ENCODE results near the gene ENTPD3.
A peak's percentile ranks its signal among the peaks of the same experiment; 100 is the strongest.
"Not testable (repeated sequence)": the region's sequence is repeated elsewhere in the genome, so short reads cannot be mapped to it uniquely, and the experiment has no call there.

The ENTPD3 gene

DNA sequence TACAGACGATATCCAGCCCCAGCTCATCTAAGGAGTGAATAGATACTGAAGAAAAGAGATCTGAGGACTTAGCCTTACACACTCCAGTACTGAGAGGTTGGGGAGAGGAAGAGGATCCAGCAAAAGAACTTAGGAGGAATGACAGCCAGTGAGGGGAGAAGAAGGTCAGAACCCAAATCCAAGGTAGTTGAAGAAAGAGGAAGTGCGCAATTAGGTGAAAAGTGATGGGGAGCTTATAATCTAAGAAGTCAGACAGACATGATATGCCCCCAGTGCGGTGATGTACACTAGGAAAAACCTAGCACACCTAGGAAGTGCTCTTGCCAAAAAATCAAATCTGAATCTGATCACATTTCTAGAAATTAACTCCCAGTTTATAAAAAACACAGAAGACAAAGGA is 20.6 kb downstream of the ENTPD3 start:
- DNase-seq, result no peak

DNA sequence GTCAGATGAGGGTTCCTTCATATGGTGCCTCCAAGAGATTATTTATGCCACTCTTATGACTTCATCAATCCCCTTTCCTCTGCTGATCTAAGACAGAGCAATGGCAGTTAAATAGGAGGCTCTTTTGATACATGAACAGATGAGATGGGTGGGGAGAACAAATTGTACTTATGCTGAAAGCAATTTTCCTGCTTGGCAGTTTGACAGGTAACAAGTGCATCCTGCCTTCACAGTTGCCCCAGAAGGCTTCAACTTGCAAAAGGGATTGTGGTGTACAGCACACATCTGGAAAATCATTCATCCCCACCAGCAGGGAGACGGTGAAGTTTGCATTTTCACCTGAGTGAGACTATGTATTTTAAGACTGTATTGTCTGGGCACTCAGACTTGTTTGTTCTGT is 27.3 kb downstream of the ENTPD3 start:
- no peak for DNase-seq

GRCh38 chr3:40417845-40418543 is 31.0 kb downstream of the ENTPD3 start:
- peak; percentile 54 for DNase-seq

- DNase-seq, result no peak
These were observed 35.9 kb downstream of the ENTPD3 start for GRCh38 chr3:40422861-40423260.

DNA sequence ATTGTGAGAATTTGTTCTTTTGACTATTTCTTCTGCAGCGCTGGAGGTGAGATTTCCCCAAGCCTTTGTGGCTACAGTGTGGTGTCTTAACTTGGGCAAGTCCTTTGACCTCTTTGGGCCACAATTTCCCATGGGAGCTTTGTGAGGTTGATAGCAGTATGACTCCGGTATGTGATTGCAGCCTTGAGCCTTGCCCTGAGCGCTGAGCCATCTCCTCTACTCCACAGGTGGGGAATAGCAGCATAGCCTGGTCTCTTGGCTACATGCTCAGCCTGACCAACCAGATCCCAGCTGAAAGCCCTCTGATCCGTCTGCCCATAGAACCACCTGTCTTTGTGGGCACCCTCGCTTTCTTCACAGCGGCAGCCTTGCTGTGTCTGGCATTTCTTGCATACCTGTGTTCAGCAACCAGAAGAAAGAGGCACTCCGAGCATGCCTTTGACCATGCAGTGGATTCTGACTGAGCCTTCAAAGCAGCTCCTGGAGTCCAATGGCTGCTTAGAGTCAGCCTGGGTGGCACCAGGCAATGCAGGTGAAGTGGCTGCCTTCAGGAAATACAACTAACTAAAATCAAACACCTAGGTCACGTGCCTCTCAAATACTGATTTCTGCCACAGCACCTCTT is 40.2 kb downstream of the ENTPD3 start:
- DNase-seq, result no peak

GRCh38 chr3:40432793-40433192 is 45.8 kb downstream of the ENTPD3 start:
- peak; percentile 10 for DNase-seq

GRCh38 chr3:40437889-40438288 is 50.9 kb downstream of the ENTPD3 start:
- no peak for DNase-seq

- DNase-seq, result no peak
These were observed 58.1 kb downstream of the ENTPD3 start for GRCh38 chr3:40445062-40445461.

GRCh38 chr3:40445880-40446279 is 58.9 kb downstream of the ENTPD3 start:
- no peak for DNase-seq

GRCh38 chr3:40450438-40450837 is 63.5 kb downstream of the ENTPD3 start:
- no peak for DNase-seq

- DNase-seq, result no peak
These were observed 64.6 kb downstream of the ENTPD3 start for GRCh38 chr3:40451551-40451950.

- DNase-seq, result no peak
These were observed 65.1 kb downstream of the ENTPD3 start for GRCh38 chr3:40452057-40452456.

DNA sequence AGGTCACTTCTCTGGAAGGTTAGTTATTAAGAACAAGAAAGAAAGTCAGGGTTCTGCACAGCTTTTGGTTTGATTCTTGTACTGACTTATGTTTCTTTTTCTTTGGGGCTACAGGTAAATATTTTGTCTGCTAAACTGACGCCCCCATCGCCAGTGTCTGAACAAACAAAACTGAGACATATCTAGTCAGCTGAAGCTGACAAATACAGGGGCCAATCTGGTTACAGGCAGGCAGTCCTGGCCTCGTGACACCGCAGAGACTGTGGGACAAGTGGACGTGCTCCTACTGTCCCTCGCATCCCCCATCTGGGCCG is 65.5 kb downstream of the ENTPD3 start:
- no peak for DNase-seq

GRCh38 chr3:40452876-40453730 is 66.1 kb downstream of the ENTPD3 start:
- DNase-seq, result peak; percentile 99

GRCh38 chr3:40453933-40454332 is 66.9 kb downstream of the ENTPD3 start:
- DNase-seq, result no peak

GRCh38 chr3:40455328-40455727 is 68.3 kb downstream of the ENTPD3 start:
- DNase-seq, result no peak

GRCh38 chr3:40456279-40456939 is 69.4 kb downstream of the ENTPD3 start:
- DNase-seq, result no peak

DNA sequence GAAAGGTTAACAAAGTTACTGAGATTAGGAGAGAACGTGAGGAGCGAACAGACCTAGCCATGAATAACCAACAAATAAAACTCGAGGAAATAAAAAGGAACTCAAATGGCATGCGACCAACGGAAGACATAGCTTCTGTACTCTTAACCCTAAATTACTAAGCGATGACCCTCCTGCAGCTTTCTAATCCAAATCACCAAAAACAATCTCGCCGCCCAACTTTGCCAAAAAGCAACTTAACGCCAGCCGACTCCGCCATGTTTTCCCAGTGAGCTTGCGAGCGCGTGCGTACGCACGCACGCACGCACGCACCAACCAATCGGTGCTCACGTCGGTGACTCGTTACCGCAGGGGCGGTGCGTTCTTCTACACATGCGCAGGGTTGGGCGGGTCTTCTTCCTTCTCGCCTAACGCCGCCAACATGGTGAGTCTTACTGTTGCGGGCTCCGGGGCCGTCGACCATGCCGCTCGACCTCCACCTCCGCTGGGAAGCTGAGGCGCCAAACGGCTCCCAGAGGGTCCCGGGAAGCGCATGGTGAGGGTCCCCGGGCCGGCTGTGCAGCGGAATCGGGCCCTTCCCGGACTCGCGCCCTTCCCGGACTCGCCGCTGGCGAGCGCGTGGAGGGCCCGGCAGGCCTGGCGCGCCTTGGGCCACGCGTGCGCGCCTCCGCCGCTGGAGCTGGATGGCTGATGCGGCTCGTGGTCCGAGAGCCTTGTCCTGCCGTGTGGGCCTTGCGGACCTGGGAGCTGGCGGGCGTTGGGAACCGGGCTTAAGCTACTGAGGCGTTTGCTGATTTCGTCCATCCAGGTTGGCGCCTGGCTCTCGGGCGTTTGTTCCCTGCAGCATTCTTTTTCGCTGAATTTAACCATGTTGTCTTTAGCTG is 70.2 kb downstream of the ENTPD3 start, which contains the start of gene RPL14:
TSS of gene RPL14 (plus strand) at position 400 of the 884 bp plus-strand sequence. CDS start at position 533, 133 bp downstream.
- peak; percentile 96 for DNase-seq

DNA sequence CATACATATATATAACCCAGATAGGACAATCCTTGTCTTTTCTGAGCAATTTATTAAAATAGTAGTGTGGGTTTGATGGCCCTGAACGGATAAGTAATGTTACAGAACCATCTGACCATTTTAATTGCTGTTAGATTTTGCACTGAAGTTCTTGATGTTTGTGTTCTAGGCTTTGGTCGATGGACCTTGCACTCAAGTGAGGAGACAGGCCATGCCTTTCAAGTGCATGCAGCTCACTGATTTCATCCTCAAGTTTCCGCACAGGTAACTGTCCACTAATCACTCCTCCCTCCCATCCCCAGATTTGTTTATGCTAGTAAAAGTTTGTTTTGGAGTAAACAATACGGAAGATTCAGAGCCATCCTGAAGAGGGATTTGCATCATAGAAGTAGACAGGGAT is 71.5 kb downstream of the ENTPD3 start:
- no peak for DNase-seq

- not testable (repeated sequence) for DNase-seq
These were observed 73.5 kb downstream of the ENTPD3 start for GRCh38 chr3:40460481-40460880.

- no peak for DNase-seq
These were observed 74.2 kb downstream of the ENTPD3 start for GRCh38 chr3:40461161-40461560.

DNA sequence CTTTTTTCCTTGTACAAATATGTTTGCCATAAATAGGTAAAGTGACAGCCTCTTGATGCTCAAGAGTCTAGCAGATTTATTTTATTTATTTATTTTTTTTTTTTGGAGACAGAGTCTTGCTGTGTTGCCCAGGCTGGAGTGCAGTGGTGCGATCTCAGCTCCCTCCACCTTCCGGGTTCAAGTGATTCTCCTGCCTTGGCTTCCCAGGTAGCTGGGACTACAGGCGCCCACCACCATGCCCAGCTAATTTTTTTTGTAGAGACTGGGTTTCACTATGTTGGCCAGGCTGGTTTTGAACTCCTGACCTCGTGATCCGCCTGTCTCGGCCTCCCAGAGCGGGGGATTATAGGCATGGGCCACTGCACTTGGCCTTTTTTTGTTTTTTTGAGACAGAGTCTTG is 75.9 kb downstream of the ENTPD3 start:
- not testable (repeated sequence) for DNase-seq
